Measurements from ENCODE around the gene SP140L. TPM values are rescaled to one million over a fixed set of nuclear protein-coding genes. Genes with fewer than 3 reads are reported as not detected.

Gene SP140L
- polyA plus RNA-seq, 1 of the 3 experiments (the other 2 are of a cell fraction) = 13.5 TPM

DNA sequence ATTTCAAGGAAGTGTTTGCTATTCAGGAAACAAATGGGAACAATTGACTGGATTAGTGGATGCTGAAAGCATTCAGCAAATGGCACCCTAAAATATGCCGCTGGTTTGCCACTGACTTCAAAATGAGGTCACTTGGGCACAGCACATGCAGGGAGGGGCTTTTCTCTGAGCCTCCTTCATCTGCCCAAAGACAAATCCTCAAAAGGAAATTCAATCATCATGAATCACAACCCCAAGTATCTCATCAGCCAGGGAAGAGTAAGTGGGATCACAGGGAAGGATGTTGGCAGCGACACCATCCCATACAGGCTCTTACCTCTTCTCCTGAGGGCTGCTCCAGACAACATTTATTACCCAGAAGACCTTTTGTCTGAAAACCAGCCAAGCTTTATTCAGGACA, 14.4 kb upstream of the SP140L start:
- Histone ChIP-seq H3K4me2 (no peak overlapping the region), H4K20me1 (ENCODE audit: insufficient read depth) (no peaks in the 10 kb centered on the region), H3K9me3 (no peaks in the 10 kb centered on the region), H3K27ac (ENCODE audit: low read depth in 2 of 2, low read length in 1 of 2) (no peak overlapping the region), H3K4me3 (ENCODE audit: low read depth in 2 of 2, low read length in 1 of 2) (no peak overlapping the region), H3K9ac (no peak overlapping the region), H3K36me3 (replicated peaks in 1 of 2; ENCODE audit: control insufficient read depth in 1 of 2, insufficient read depth in 2 of 2, low read length in 1 of 2) (no peaks in the 10 kb centered on the region), H3K4me1 (ENCODE audit: control insufficient read depth in 1 of 2, insufficient read depth in 2 of 2, low read depth in 1 of 2, low read length in 1 of 2) (no peaks in the 10 kb centered on the region; a peak in 1 of 4 replicates), H3K27me3 (ENCODE audit: insufficient read depth) (no peaks in the 10 kb centered on the region), H3K79me2 (ENCODE audit: insufficient read depth) (no peaks in the 10 kb centered on the region), H3K9me2 (no peaks in the 10 kb centered on the region), H3F3A (replicated peaks; ENCODE audit: insufficient read depth) (peaks cover 3% of the 10 kb centered on the region), H2AFZ (ENCODE audit: low read depth) (peak overlapping the region; percentile 29; the same call in 1 of the 2 replicates)
- ChIA-PET CTCF (interaction anchor here (2.7 kb wide), 1 partner anchor 10 kb away, joined by 12 read pairs; no protein-coding TSS in a partner anchor), POLR2A (no interaction called here)
- TF ChIP-seq MEF2A (IDR thresholded peaks at IDR 0.05; ENCODE audit: borderline replicate concordance, low read depth) (no peak), TEAD4 (IDR thresholded peaks at IDR 0.05; ENCODE audit: borderline replicate concordance, insufficient read depth) (no peak), RAD21 (IDR thresholded peaks at IDR 0.05; ENCODE audit: low read length) (no peak), RFX5 (IDR thresholded peaks at IDR 0.05; ENCODE audit: low read length) (no peak), YY1 (IDR thresholded peaks at IDR 0.05; ENCODE audit: low read depth) (0 out of 2 replicates have a peak, but pooled peaks have one; percentile 39), POLR2AphosphoS5 (IDR thresholded peaks at IDR 0.05; ENCODE audit: low read depth, low read length) (no peak), FOSL2 (IDR thresholded peaks at IDR 0.05; ENCODE audit: borderline replicate concordance, low read depth) (peak; percentile 65), EZH2phosphoT487 (IDR thresholded peaks at IDR 0.05; ENCODE audit: borderline replicate concordance, low read depth) (no peak), TCF12 (IDR thresholded peaks at IDR 0.05) (no peak), GATA2 (CRISPR knock-in tag; IDR thresholded peaks at IDR 0.05) (no peak), FOXM1 (IDR thresholded peaks at IDR 0.05; ENCODE audit: low read depth) (no peak), JUND (IDR thresholded peaks at IDR 0.05) (peak; percentile 16; the same call in 1 of the 2 replicates), NFIC (IDR thresholded peaks at IDR 0.05; ENCODE audit: borderline replicate concordance) (no peak; the same call in none of the 2 replicates), SIN3A (IDR thresholded peaks at IDR 0.05; ENCODE audit: borderline replicate concordance, low read depth, low read length) (no peak)
- TF ChIP-seq, protein P1, sequence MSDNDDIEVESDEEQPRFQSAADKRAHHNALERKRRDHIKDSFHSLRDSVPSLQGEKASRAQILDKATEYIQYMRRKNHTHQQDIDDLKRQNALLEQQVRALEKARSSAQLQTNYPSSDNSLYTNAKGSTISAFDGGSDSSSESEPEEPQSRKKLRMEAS (IDR thresholded peaks at IDR 0.05; ENCODE audit: low read depth) = peak; percentile 77
- TF ChIP-seq, protein P2, sequence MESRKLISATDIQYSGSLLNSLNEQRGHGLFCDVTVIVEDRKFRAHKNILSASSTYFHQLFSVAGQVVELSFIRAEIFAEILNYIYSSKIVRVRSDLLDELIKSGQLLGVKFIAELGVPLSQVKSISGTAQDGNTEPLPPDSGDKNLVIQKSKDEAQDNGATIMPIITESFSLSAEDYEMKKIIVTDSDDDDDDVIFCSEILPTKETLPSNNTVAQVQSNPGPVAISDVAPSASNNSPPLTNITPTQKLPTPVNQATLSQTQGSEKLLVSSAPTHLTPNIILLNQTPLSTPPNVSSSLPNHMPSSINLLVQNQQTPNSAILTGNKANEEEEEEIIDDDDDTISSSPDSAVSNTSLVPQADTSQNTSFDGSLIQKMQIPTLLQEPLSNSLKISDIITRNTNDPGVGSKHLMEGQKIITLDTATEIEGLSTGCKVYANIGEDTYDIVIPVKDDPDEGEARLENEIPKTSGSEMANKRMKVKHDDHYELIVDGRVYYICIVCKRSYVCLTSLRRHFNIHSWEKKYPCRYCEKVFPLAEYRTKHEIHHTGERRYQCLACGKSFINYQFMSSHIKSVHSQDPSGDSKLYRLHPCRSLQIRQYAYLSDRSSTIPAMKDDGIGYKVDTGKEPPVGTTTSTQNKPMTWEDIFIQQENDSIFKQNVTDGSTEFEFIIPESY (IDR thresholded peaks at IDR 0.05; ENCODE audit: borderline replicate concordance, low read depth) = 0 out of 2 replicates have a peak, but pooled peaks have one; percentile 34
- TF ChIP-seq, protein P3, sequence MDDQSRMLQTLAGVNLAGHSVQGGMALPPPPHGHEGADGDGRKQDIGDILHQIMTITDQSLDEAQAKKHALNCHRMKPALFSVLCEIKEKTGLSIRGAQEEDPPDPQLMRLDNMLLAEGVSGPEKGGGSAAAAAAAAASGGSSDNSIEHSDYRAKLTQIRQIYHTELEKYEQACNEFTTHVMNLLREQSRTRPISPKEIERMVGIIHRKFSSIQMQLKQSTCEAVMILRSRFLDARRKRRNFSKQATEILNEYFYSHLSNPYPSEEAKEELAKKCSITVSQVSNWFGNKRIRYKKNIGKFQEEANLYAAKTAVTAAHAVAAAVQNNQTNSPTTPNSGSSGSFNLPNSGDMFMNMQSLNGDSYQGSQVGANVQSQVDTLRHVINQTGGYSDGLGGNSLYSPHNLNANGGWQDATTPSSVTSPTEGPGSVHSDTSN (IDR thresholded peaks at IDR 0.05) = no peak
- TF ChIP-seq, protein P4, sequence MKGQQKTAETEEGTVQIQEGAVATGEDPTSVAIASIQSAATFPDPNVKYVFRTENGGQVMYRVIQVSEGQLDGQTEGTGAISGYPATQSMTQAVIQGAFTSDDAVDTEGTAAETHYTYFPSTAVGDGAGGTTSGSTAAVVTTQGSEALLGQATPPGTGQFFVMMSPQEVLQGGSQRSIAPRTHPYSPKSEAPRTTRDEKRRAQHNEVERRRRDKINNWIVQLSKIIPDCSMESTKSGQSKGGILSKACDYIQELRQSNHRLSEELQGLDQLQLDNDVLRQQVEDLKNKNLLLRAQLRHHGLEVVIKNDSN (IDR thresholded peaks at IDR 0.05; ENCODE audit: borderline replicate concordance, low read depth) = no peak
- TF ChIP-seq, protein P5, sequence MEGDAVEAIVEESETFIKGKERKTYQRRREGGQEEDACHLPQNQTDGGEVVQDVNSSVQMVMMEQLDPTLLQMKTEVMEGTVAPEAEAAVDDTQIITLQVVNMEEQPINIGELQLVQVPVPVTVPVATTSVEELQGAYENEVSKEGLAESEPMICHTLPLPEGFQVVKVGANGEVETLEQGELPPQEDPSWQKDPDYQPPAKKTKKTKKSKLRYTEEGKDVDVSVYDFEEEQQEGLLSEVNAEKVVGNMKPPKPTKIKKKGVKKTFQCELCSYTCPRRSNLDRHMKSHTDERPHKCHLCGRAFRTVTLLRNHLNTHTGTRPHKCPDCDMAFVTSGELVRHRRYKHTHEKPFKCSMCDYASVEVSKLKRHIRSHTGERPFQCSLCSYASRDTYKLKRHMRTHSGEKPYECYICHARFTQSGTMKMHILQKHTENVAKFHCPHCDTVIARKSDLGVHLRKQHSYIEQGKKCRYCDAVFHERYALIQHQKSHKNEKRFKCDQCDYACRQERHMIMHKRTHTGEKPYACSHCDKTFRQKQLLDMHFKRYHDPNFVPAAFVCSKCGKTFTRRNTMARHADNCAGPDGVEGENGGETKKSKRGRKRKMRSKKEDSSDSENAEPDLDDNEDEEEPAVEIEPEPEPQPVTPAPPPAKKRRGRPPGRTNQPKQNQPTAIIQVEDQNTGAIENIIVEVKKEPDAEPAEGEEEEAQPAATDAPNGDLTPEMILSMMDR (IDR thresholded peaks at IDR 0.05) = no peak
- TF ChIP-seq, protein P6, sequence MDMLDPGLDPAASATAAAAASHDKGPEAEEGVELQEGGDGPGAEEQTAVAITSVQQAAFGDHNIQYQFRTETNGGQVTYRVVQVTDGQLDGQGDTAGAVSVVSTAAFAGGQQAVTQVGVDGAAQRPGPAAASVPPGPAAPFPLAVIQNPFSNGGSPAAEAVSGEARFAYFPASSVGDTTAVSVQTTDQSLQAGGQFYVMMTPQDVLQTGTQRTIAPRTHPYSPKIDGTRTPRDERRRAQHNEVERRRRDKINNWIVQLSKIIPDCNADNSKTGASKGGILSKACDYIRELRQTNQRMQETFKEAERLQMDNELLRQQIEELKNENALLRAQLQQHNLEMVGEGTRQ (IDR thresholded peaks at IDR 0.05; ENCODE audit: borderline replicate concordance, low read depth, low read length) = no peak
- DNase-seq = no peak
- 23% methylated on average over 2 of the region's 2 CpGs for WGBS (ENCODE audit: low lambda C conversion rate)

Measured in SK-N-SH (cell line).